Measurements from ENCODE around the gene SLC30A9.

- peak; percentile 23; the same call in 1 of the 2 replicates for TF ChIP-seq CTCF (IDR thresholded peaks at IDR 0.05)
- no peak for TF ChIP-seq POLR2AphosphoS5 (IDR thresholded peaks at IDR 0.05; ENCODE audit: low read depth, low read length)
- TF ChIP-seq SIN3A (IDR thresholded peaks at IDR 0.05; ENCODE audit: borderline replicate concordance, insufficient read depth, low read depth, low read length), result no peak
- TF ChIP-seq, protein P1, sequence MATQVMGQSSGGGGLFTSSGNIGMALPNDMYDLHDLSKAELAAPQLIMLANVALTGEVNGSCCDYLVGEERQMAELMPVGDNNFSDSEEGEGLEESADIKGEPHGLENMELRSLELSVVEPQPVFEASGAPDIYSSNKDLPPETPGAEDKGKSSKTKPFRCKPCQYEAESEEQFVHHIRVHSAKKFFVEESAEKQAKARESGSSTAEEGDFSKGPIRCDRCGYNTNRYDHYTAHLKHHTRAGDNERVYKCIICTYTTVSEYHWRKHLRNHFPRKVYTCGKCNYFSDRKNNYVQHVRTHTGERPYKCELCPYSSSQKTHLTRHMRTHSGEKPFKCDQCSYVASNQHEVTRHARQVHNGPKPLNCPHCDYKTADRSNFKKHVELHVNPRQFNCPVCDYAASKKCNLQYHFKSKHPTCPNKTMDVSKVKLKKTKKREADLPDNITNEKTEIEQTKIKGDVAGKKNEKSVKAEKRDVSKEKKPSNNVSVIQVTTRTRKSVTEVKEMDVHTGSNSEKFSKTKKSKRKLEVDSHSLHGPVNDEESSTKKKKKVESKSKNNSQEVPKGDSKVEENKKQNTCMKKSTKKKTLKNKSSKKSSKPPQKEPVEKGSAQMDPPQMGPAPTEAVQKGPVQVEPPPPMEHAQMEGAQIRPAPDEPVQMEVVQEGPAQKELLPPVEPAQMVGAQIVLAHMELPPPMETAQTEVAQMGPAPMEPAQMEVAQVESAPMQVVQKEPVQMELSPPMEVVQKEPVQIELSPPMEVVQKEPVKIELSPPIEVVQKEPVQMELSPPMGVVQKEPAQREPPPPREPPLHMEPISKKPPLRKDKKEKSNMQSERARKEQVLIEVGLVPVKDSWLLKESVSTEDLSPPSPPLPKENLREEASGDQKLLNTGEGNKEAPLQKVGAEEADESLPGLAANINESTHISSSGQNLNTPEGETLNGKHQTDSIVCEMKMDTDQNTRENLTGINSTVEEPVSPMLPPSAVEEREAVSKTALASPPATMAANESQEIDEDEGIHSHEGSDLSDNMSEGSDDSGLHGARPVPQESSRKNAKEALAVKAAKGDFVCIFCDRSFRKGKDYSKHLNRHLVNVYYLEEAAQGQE (IDR thresholded peaks at IDR 0.05; ENCODE audit: insufficient read depth in 1 of 2, low read depth in 2 of 2, low read length in 1 of 2), result no peak
- TF ChIP-seq TCF7L2 (IDR thresholded peaks at IDR 0.05; ENCODE audit: low read depth, low read length), result no peak
Measured at GRCh38 chr4:41994461-41994985, 4.2 kb downstream of the SLC30A9 start.
